ENCODE results near the gene CIB2.

The CIB2 gene

GRCh38 chr15:78109156-78109555, 22.1 kb downstream of the CIB2 start:
- no peak for DNase-seq

GRCh38 chr15:78108300-78109084, 22.8 kb downstream of the CIB2 start:
- DNase-seq = peak in 50 of 56 donors; percentile 15 to 83 (median 50)

- no peak for DNase-seq
Observed at GRCh38 chr15:78107471-78107870, 23.8 kb downstream of the CIB2 start.

- no peak for DNase-seq
Observed at GRCh38 chr15:78105476-78106241, 25.6 kb downstream of the CIB2 start.

- DNase-seq = no peak
Observed at GRCh38 chr15:78104566-78105475, 26.4 kb downstream of the CIB2 start.

- no peak for DNase-seq
Observed at GRCh38 chr15:78104119-78104479, 27.1 kb downstream of the CIB2 start.

GRCh38 chr15:78103406-78104118, 27.7 kb downstream of the CIB2 start:
- DNase-seq = no peak

- no peak for DNase-seq
Observed at GRCh38 chr15:78102741-78103140, 28.5 kb downstream of the CIB2 start.

- no peak for DNase-seq
Observed at GRCh38 chr15:78102211-78102610, 29.0 kb downstream of the CIB2 start.

- DNase-seq = no peak
Observed at GRCh38 chr15:78101423-78102105, 29.7 kb downstream of the CIB2 start.

- DNase-seq = no peak
Observed at GRCh38 chr15:78100886-78101285, 30.4 kb downstream of the CIB2 start.

- DNase-seq = no peak
Observed at GRCh38 chr15:78098131-78098755, 33.0 kb downstream of the CIB2 start.

GRCh38 chr15:78097667-78098066, 33.6 kb downstream of the CIB2 start:
- no peak for DNase-seq

GRCh38 chr15:78093242-78094020, 37.8 kb downstream of the CIB2 start:
- no peak for DNase-seq

GRCh38 chr15:78092261-78093041, 38.8 kb downstream of the CIB2 start, which contains the start of gene SH2D7:
Gene SH2D7, plus strand, starts transcription at chr15:78092561. Its CDS starts 24 bp downstream, at chr15:78092585.
- no peak for DNase-seq

GRCh38 chr15:78090422-78091063, 40.7 kb downstream of the CIB2 start:
- no peak for DNase-seq

- no peak for DNase-seq
Observed at GRCh38 chr15:78088773-78089080, 42.5 kb downstream of the CIB2 start.

All from amygdala (tissue), 56 donors.